ENCODE results near the gene TCAP.
A peak's percentile ranks its signal among the peaks of the same experiment; 100 is the strongest.

The TCAP gene

GRCh38 chr17:39651923-39652586, 13.1 kb upstream of the TCAP start:
- DNase-seq (ENCODE audit: low spot score), result no peak

GRCh38 chr17:39652587-39653315, 12.4 kb upstream of the TCAP start:
- DNase-seq (ENCODE audit: low spot score), result no peak

GRCh38 chr17:39653316-39653661, 11.9 kb upstream of the TCAP start:
- DNase-seq (ENCODE audit: low spot score), result no peak

- DNase-seq (ENCODE audit: low spot score), result peak; percentile 85
These were observed 11.4 kb upstream of the TCAP start for GRCh38 chr17:39653662-39654331.

GRCh38 chr17:39655105-39655504, 10.0 kb upstream of the TCAP start:
- no peak for DNase-seq (ENCODE audit: low spot score)

- no peak for DNase-seq (ENCODE audit: low spot score)
These were observed 6.8 kb upstream of the TCAP start for GRCh38 chr17:39658346-39658745.

- DNase-seq (ENCODE audit: low spot score), result no peak
These were observed 6.4 kb upstream of the TCAP start for GRCh38 chr17:39658760-39659159.

GRCh38 chr17:39659279-39660010, 5.7 kb upstream of the TCAP start:
- DNase-seq (ENCODE audit: low spot score), result no peak

- no peak for DNase-seq (ENCODE audit: low spot score)
These were observed 5.2 kb upstream of the TCAP start for GRCh38 chr17:39660011-39660360.

- no peak for DNase-seq (ENCODE audit: low spot score)
These were observed 4.5 kb upstream of the TCAP start for GRCh38 chr17:39660397-39661385.

GRCh38 chr17:39661744-39662541, 3.2 kb upstream of the TCAP start:
- no peak for DNase-seq (ENCODE audit: low spot score)

GRCh38 chr17:39662551-39663339, 2.4 kb upstream of the TCAP start:
- no peak for DNase-seq (ENCODE audit: low spot score)

GRCh38 chr17:39663340-39663687, 1.8 kb upstream of the TCAP start:
- no peak for DNase-seq (ENCODE audit: low spot score)

GRCh38 chr17:39663688-39664580, 1.2 kb upstream of the TCAP start:
- no peak for DNase-seq (ENCODE audit: low spot score)

GRCh38 chr17:39665642-39666224, 584 bp downstream of the TCAP start:
- DNase-seq (ENCODE audit: low spot score), result peak; percentile 51

GRCh38 chr17:39666231-39666600, 1.1 kb downstream of the TCAP start:
- DNase-seq (ENCODE audit: low spot score), result no peak

GRCh38 chr17:39666601-39667261, 1.6 kb downstream of the TCAP start:
- no peak for DNase-seq (ENCODE audit: low spot score)

Measured in germinal center (tissue), 1 donor.